Kidney (tissue), 14 donors: ENCODE results near the gene CTDSP2. TPM values are rescaled to one million over a fixed set of nuclear protein-coding genes. Genes with fewer than 3 reads are reported as not detected.
"Not testable (repeated sequence)": the region's sequence is repeated elsewhere in the genome, so short reads cannot be mapped to it uniquely, and the experiment has no call there.

Experiments
- DNase-seq, 5 donors: peaks; one replicate each; pipeline ENCODE4 v3.0.0-alpha.2; 2013 to 2020
- FAIRE-seq: peaks from 2 replicates; lab custom pipeline; 2012; peaks lifted over from hg19 to GRCh38; lab: Jason Lieb, UNC
- H3K27ac ChIP-seq, 2 donors: one replicate each; pipeline ENCODE4 v1.7.0; 2013; ENCODE audit warnings: low read depth in 2 of 2, low read length in 2 of 2, inconsistent platforms in 1 of 2
- H3K27me3 ChIP-seq: one replicate; pipeline ENCODE4 v1.7.1; 2013; ENCODE audit warnings: low read length, inconsistent platforms; ENCODE audit not compliant: control insufficient read depth, insufficient read depth
- H3K36me3 ChIP-seq, 3 donors: one replicate each; pipeline versions ENCODE4 v1.7.0 to v1.7.1; 2013; ENCODE audit warnings: low read length in 3 of 3, control low read depth in 1 of 3, inconsistent platforms in 1 of 3; ENCODE audit not compliant: insufficient read depth in 3 of 3, control insufficient read depth in 2 of 3
- H3K4me1 ChIP-seq, 3 donors: one replicate each; pipeline versions ENCODE4 v1.7.0 to v1.7.1; 2013; ENCODE audit warnings: low read length in 3 of 3, inconsistent platforms in 1 of 3, low read depth in 1 of 3; ENCODE audit not compliant: control insufficient read depth in 2 of 3, insufficient read depth in 2 of 3
- H3K4me3 ChIP-seq, 3 donors: one replicate each; pipeline versions ENCODE4 v1.7.0 to v1.8.1; 2013; ENCODE audit warnings: low read length in 3 of 3, control low read depth in 1 of 3, inconsistent platforms in 1 of 3
- H3K9ac ChIP-seq, 3 donors: one replicate each; pipeline versions ENCODE4 v1.7.0 to v1.7.1; 2013; ENCODE audit warnings: low read length in 3 of 3, control low read depth in 1 of 3, inconsistent platforms in 1 of 3
- H3K9me3 ChIP-seq, 3 donors: one replicate each; pipeline versions ENCODE4 v1.7.0 to v1.7.1; 2013; ENCODE audit warnings: low read length in 3 of 3, control low read depth in 1 of 3, inconsistent platforms in 1 of 3; ENCODE audit not compliant: control insufficient read depth in 2 of 3, insufficient read depth in 1 of 3
- CTCF ChIP-seq: IDR thresholded peaks from 3 replicates; pipeline ENCODE4 v1.5.1; 2012; ENCODE audit warnings: mild to moderate bottlenecking, moderate library complexity, borderline replicate concordance; ENCODE audit not compliant: insufficient read depth; ENCODE audit errors: extremely low read depth
- intact Hi-C: fragments of 100-400 bp; cut with DNase I; formaldehyde crosslinking; loops from one replicate; pipeline ENCODE4 v1.11.1; 2022
- polyA plus RNA-seq: library from polyadenylated mRNA; stranded (reverse); fragments of 350-450 nt; fragmentation: Illumina TruSeq; extraction: RNeasy Lipid Tissue Mini Kit (QIAGEN cat#74804); gene quantifications from one replicate; pipeline ENCODE4 v1.2.3, GENCODE V29; 2014; ENCODE audit warnings: low read depth, low replicate concordance; ENCODE audit not compliant: insufficient read depth
- total RNA-seq: library from RNA; stranded (reverse); fragmentation: NEBNext Ultra II Directional; extraction: Animal tissue kit (Norgen Biotek cat#: 25700); gene quantifications from one replicate; pipeline ENCODE4 v1.2.1, GENCODE V29; 2021
- donor health status: control.
- donor health status: control.
- donor health status: control.
- donor health status: control.
- donor health status: control.
- donor health status: DM: yes; HTN: yes; CAD: no.
- donor health status: Normal renal cell carcinoma (clear cell type).

The CTDSP2 gene
- total and polyA plus RNA-seq, 2 donors from 2014 or later: 46.0 to 198 TPM

- H3K36me3 ChIP-seq: no peaks in the 10 kb centered on the region
- H3K27me3 ChIP-seq: no peaks in the 10 kb centered on the region
- H3K27ac ChIP-seq: no peak overlapping the region
- H3K4me1 ChIP-seq: peaks cover 0 to 11% (median 5%) of the 10 kb centered on the region in 3 donors
- H3K9ac ChIP-seq: no peak overlapping the region
- no peak for FAIRE-seq
- no peak for TF ChIP-seq CTCF
- H3K9me3 ChIP-seq: no peaks in the 10 kb centered on the region
- intact Hi-C loops: no loop called here
- DNase-seq: no peak
- no peak overlapping the region for H3K4me3 ChIP-seq
Measured at GRCh38 chr12:57850854-57851430, 4.4 kb upstream of the CTDSP2 start.

- H3K36me3 ChIP-seq, H3K27me3 ChIP-seq, H3K27ac ChIP-seq, FAIRE-seq, H3K4me3 ChIP-seq, intact Hi-C loops, H3K9ac ChIP-seq, DNase-seq, H3K9me3 ChIP-seq: not testable (repeated sequence)
- peaks cover 0 to 11% (median 6%) of the 10 kb centered on the region in 3 donors for H3K4me1 ChIP-seq
Measured at GRCh38 chr12:57849447-57849846, 2.9 kb upstream of the CTDSP2 start.

GRCh38 chr12:57849035-57849434, 2.5 kb upstream of the CTDSP2 start:
- no peak overlapping the region for H3K9ac ChIP-seq
- no peak for DNase-seq
- peaks cover 0 to 11% (median 10%) of the 10 kb centered on the region in 3 donors for H3K4me1 ChIP-seq
- no peaks in the 10 kb centered on the region for H3K27me3 ChIP-seq
- TF ChIP-seq CTCF: no peak
- intact Hi-C loops: no loop called here
- H3K27ac ChIP-seq: no peak overlapping the region
- no peak for FAIRE-seq
- no peaks in the 10 kb centered on the region for H3K36me3 ChIP-seq
- no peak overlapping the region for H3K4me3 ChIP-seq
- no peaks in the 10 kb centered on the region for H3K9me3 ChIP-seq

GRCh38 chr12:57848208-57848607, 1.7 kb upstream of the CTDSP2 start:
- FAIRE-seq: no peak
- no peak for DNase-seq
- intact Hi-C loops: no loop called here
- H3K9me3 ChIP-seq: no peaks in the 10 kb centered on the region
- no peak for TF ChIP-seq CTCF
- no peak overlapping the region for H3K9ac ChIP-seq
- no peaks in the 10 kb centered on the region for H3K27me3 ChIP-seq
- no peaks in the 10 kb centered on the region for H3K36me3 ChIP-seq
- no peak overlapping the region for H3K27ac ChIP-seq
- no peak overlapping the region for H3K4me3 ChIP-seq
- H3K4me1 ChIP-seq: peaks cover 0 to 14% (median 12%) of the 10 kb centered on the region in 3 donors
